K562 (cell line): ENCODE measurements around the gene U2SURP. TPM values are rescaled to one million over a fixed set of nuclear protein-coding genes. Genes with fewer than 3 reads are reported as not detected.

ENCODE experiments used
- CEBPG ChIP-seq, 3 experiments: fragments of 200-800 bp in 1 of 3; sonication (Bioruptor generic) in 1 of 3; sonication (generic) in 1 of 3; formaldehyde crosslinking in 1 of 3; IDR thresholded peaks in 2 of 3; conservative IDR thresholded peaks in 1 of 3; 2 replicates each; pipeline versions ENCODE4 v1.6.1 to v1.8.0; 2016 to 2022; ENCODE audit warnings: missing compliant biosample characterization in 2 of 3, missing genetic modification characterization in 2 of 3, mild to moderate bottlenecking in 1 of 3, missing genetic modification reagents in 1 of 3
- KLF13 ChIP-seq: fragments of 450-650 bp; IDR thresholded peaks from 2 replicates; pipeline ENCODE4 v1.6.1; 2016; ENCODE audit warnings: missing genetic modification characterization, low read depth, mild to moderate bottlenecking, missing compliant biosample characterization, moderate library complexity, borderline replicate concordance
- POLR3A ChIP-seq: IDR thresholded peaks from 2 replicates; pipeline ENCODE4 v1.6.1; 2011; ENCODE audit warnings: borderline replicate concordance, mild to moderate bottlenecking, moderate library complexity; ENCODE audit not compliant: insufficient read length, insufficient read depth; ENCODE audit errors: extremely low read depth
- RBM34 ChIP-seq: fragments of 200-400 bp; formaldehyde crosslinking; IDR thresholded peaks from 2 replicates; pipeline ENCODE4 v1.6.1; 2018; ENCODE audit warnings: low read length, borderline replicate concordance; ENCODE audit not compliant: insufficient read depth
- ZNF444 ChIP-seq: fragments of 250-450 bp; sonication (Bioruptor Pico); IDR thresholded peaks from 2 replicates; pipeline ENCODE4 v1.4.0; 2020; ENCODE audit warnings: mild to moderate bottlenecking, moderate library complexity
- ZNF589 ChIP-seq: fragments of 200-800 bp; sonication (Bioruptor generic); IDR thresholded peaks from 2 replicates; pipeline ENCODE4 v1.6.1; 2016; ENCODE audit warnings: low read depth, missing genetic modification characterization, missing compliant biosample characterization
- polyA plus RNA-seq, 8 experiments: library from polyadenylated mRNA; depleted of rRNA in 4 of 8; stranded (reverse) in 5 of 8; unstranded in 3 of 8; fragments of >200 nt; fragmentation: Nextera tagmentation in 2 of 8; fragmentation: Illumina TruSeq in 1 of 8; extraction: Ambion mirVana in 2 of 8; extraction: Trizol in 1 of 8; gene quantifications; 2 replicates each; pipeline versions ENCODE4 v1.2.1 to v1.2.3, GENCODE V29; 2011 to 2014; ENCODE audit warnings: inconsistent platforms in 1 of 8, missing spikeins in 1 of 8
- total RNA-seq, 7 experiments: library from RNA; depleted of rRNA in 6 of 7; stranded (reverse); fragments of >200 nt in 6 of 7; fragmentation: Illumina TruSeq in 2 of 7; extraction: Trizol in 2 of 7; gene quantifications; 2 replicates each; pipeline versions ENCODE4 v1.2.1 to v1.2.3, GENCODE V29; 2011 to 2021; ENCODE audit warnings: low replicate concordance in 1 of 7
- TF ChIP-seq, protein P1 (sequence below): fragments of 250-450 bp; sonication (Bioruptor Pico); IDR thresholded peaks from 2 replicates; pipeline ENCODE4 v1.8.0; 2022; ENCODE audit warnings: inconsistent platforms

U2SURP gene
- total and polyA plus RNA-seq, 9 of the 15 experiments (the other 6 are each of a cell fraction or from before 2014, with no cell fraction given), result 128 to 322 (median 191) TPM

DNA sequence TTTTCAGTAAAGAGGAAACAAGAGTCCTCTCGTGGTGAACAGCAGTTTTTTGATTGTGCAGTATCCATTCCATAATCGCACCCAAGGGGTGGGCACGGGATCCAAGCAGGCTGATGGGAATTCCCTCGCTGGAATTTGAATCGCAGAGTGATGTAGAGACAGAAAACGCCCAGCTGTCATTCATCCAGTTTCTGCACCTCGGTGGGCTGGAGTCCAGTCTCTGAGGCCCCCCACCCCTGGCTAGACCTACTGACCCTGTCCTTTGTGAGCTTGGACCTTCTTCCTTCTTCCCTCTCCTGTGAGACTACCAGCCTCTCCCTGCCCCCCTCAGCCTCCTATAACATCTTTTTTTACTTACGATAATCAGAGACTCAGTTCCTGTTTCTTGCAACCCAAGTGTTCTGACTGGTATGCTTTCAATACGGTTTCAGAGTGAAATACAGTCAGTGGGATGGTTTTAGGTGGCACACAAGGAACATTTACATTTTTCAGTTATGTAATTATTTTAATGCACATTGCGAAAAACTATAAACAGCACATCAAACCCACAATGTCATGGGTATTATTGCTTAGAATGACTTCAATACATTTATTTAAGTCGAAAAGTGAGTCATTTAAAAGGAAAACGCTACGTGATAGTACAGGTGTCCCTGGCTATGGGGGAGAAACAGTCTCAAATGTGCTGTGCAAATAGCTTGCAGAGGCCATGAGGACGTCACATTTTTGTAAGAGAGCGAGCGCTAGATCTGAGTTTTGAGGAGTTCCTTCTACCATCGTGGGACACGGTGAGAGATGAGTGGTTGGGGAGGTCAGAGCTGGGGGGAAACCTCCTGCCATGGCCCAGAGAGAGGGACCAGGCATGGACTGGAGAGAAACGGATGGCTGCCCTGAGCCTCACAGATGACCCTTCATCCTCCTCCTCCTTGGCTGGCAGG, 80.7 kb downstream of the U2SURP start (continued):
- TF ChIP-seq POLR3A (no peak), ZNF589 (CRISPR knock-in tag) (no peak), ZNF444 (CRISPR knock-in tag) (no peak), KLF13 (tag) (no peak), RBM34 (no peak), CEBPG (CRISPR knock-in tag; IDR thresholded peaks at IDR 0.05) (no peak), CEBPG (tag; conservative IDR thresholded peaks at IDR 0.05 in 1 of 2, IDR thresholded peaks at IDR 0.05 in 1 of 2) (no peak)
- TF ChIP-seq, protein P1, sequence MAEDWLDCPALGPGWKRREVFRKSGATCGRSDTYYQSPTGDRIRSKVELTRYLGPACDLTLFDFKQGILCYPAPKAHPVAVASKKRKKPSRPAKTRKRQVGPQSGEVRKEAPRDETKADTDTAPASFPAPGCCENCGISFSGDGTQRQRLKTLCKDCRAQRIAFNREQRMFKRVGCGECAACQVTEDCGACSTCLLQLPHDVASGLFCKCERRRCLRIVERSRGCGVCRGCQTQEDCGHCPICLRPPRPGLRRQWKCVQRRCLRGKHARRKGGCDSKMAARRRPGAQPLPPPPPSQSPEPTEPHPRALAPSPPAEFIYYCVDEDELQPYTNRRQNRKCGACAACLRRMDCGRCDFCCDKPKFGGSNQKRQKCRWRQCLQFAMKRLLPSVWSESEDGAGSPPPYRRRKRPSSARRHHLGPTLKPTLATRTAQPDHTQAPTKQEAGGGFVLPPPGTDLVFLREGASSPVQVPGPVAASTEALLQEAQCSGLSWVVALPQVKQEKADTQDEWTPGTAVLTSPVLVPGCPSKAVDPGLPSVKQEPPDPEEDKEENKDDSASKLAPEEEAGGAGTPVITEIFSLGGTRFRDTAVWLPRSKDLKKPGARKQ, result no peak
